GM20000 (cell line): ENCODE measurements around the gene ARAP1.

Source experiments
- DNase-seq: peaks from one replicate; pipeline ENCODE4 v3.0.0; 2012; ENCODE audit warnings: low spot score
- TF ChIP-seq, protein P1 (sequence below): IDR thresholded peaks from 2 replicates; pipeline ENCODE4 v1.5.1; 2012; ENCODE audit warnings: mild to moderate bottlenecking, control low read depth; ENCODE audit errors: extremely low read depth, missing control alignments

Gene ARAP1

DNA sequence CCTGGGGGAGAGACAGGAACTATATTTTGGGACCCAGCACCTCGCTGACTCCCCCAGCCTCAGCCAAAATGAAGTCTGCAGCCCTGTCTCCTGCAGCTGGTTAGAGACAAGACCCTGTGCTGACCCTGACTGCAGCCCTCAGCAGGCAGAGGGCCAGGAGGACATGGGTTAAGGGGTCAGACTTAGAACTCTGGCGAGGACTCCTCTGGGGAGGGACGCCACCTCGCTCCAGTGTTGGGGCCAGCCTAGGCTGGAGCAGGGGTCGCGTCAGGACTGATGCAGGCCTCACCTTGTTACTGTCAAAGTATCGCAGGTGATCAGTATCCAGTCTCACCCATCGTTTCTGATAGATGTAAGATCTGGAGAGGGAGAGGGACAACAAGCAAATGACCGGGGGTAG lies 41.1 kb downstream of the ARAP1 start:
- TF ChIP-seq, protein P1, sequence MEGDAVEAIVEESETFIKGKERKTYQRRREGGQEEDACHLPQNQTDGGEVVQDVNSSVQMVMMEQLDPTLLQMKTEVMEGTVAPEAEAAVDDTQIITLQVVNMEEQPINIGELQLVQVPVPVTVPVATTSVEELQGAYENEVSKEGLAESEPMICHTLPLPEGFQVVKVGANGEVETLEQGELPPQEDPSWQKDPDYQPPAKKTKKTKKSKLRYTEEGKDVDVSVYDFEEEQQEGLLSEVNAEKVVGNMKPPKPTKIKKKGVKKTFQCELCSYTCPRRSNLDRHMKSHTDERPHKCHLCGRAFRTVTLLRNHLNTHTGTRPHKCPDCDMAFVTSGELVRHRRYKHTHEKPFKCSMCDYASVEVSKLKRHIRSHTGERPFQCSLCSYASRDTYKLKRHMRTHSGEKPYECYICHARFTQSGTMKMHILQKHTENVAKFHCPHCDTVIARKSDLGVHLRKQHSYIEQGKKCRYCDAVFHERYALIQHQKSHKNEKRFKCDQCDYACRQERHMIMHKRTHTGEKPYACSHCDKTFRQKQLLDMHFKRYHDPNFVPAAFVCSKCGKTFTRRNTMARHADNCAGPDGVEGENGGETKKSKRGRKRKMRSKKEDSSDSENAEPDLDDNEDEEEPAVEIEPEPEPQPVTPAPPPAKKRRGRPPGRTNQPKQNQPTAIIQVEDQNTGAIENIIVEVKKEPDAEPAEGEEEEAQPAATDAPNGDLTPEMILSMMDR, result no peak
- DNase-seq, result no peak

- TF ChIP-seq, protein P1, result no peak
- no peak for DNase-seq
Observed at GRCh38 chr11:72710278-72710677, 41.9 kb downstream of the ARAP1 start.

GRCh38 chr11:72709478-72710238 lies 42.5 kb downstream of the ARAP1 start:
- TF ChIP-seq, protein P1, result no peak
- no peak for DNase-seq

DNA sequence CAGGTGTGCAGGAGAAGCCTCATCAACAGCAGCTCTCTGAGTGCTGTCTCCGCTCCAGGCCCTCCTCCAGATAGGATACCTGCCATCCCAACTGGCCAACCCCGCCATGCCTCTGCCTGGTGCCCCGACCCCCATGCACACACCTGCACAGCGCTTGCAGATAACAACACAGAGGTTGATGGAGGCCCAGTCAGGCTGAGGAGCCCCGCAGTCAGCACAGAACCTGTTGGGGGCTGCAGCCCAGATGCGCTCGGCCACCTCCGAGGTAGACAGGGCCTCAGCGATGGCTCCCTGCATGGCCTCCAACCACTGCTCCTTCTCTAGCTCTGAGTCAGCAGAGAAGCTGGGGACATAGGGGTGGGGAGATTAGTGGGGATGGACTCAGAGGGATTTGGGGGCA lies 45.2 kb downstream of the ARAP1 start:
- TF ChIP-seq, protein P1, result no peak
- DNase-seq, result no peak

GRCh38 chr11:72706579-72706978 lies 45.6 kb downstream of the ARAP1 start:
- TF ChIP-seq, protein P1, result no peak
- DNase-seq, result no peak

GRCh38 chr11:72705442-72706365 lies 46.5 kb downstream of the ARAP1 start:
- TF ChIP-seq, protein P1, result no peak
- no peak for DNase-seq

GRCh38 chr11:72704783-72705265 lies 47.4 kb downstream of the ARAP1 start:
- no peak for DNase-seq
- TF ChIP-seq, protein P1, result no peak
